Urinary bladder (tissue), 4 donors: Measurements from ENCODE around the gene PTPN1. TPM values are rescaled to one million over a fixed set of nuclear protein-coding genes. Genes with fewer than 3 reads are reported as not detected.

ENCODE experiments used
- DNase-seq: peaks from one replicate; pipeline ENCODE4 v3.0.0-alpha.2; 2015; ENCODE audit errors: extremely low spot score
- H3K27ac ChIP-seq: one replicate; pipeline ENCODE4 v1.5.1; 2013; ENCODE audit warnings: low read depth, mild to moderate bottlenecking, moderate library complexity
- H3K36me3 ChIP-seq: one replicate; pipeline ENCODE4 v1.6.1; 2013; ENCODE audit warnings: mild to moderate bottlenecking, moderate library complexity; ENCODE audit not compliant: insufficient read depth
- H3K4me1 ChIP-seq: one replicate; pipeline ENCODE4 v1.6.1; 2013; ENCODE audit warnings: mild to moderate bottlenecking, moderate library complexity; ENCODE audit not compliant: insufficient read depth
- H3K4me3 ChIP-seq: one replicate; pipeline ENCODE4 v1.5.1; 2013; ENCODE audit warnings: low read depth, low read length
- WGBS: extraction: QIAGEN DNeasy Blood & Tissue Kit; methylation state at CpG from one replicate; pipeline ENCODE4 v1.1.7; 2013; 5-methylcytosine and 5-hydroxymethylcytosine counted together
- polyA plus RNA-seq: library from polyadenylated mRNA; stranded (reverse); fragments of 200-250 nt; gene quantifications from one replicate; pipeline ENCODE4 v1.2.3, GENCODE V29; 2013
- total RNA-seq: library from RNA; depleted of rRNA; stranded (reverse); fragments of >200 nt; gene quantifications from one replicate; pipeline ENCODE4 v1.2.3, GENCODE V29; 2014
- donor health status: healthy with polysubstance abuse.
- donor health status: healthy.

Gene PTPN1
- total and polyA plus RNA-seq, 2 donors: 15.0 to 26.4 TPM

GRCh38 chr20:50522053-50522674 is 12.0 kb downstream of the PTPN1 start:
- H3K27ac ChIP-seq: no peak overlapping the region
- no peaks in the 10 kb centered on the region for H3K4me1 ChIP-seq
- WGBS: 94% methylated on average over 3 of the region's 3 CpGs
- no peak for DNase-seq
- H3K4me3 ChIP-seq: no peak overlapping the region
- H3K36me3 ChIP-seq: no peaks in the 10 kb centered on the region

- no peak overlapping the region for H3K4me3 ChIP-seq
- DNase-seq: no peak
- 70% methylated on average over 3 of the region's 3 CpGs for WGBS
- H3K27ac ChIP-seq: no peak overlapping the region
- no peaks in the 10 kb centered on the region for H3K4me1 ChIP-seq
- no peaks in the 10 kb centered on the region for H3K36me3 ChIP-seq
These were observed 13.5 kb downstream of the PTPN1 start for GRCh38 chr20:50523552-50524167.

GRCh38 chr20:50525681-50526080 is 15.5 kb downstream of the PTPN1 start:
- Histone ChIP-seq H3K36me3 (no peaks in the 10 kb centered on the region), H3K4me3 (no peak overlapping the region), H3K27ac (no peak overlapping the region), H3K4me1 (no peaks in the 10 kb centered on the region)
- no peak for DNase-seq
- 96% methylated on average over 4 of the region's 4 CpGs for WGBS

GRCh38 chr20:50526403-50526989 is 16.3 kb downstream of the PTPN1 start:
- H3K4me1 ChIP-seq: no peaks in the 10 kb centered on the region
- no peak for DNase-seq
- no peak overlapping the region for H3K4me3 ChIP-seq
- no peak overlapping the region for H3K27ac ChIP-seq
- H3K36me3 ChIP-seq: no peaks in the 10 kb centered on the region
- WGBS: 77% methylated on average over 3 of the region's 3 CpGs

- Histone ChIP-seq H3K4me1 (no peaks in the 10 kb centered on the region), H3K36me3 (no peaks in the 10 kb centered on the region), H3K27ac (no peak overlapping the region), H3K4me3 (no peak overlapping the region)
- WGBS: 65% methylated on average over 9 of the region's 9 CpGs
- DNase-seq: no peak
These were observed 17.0 kb downstream of the PTPN1 start for GRCh38 chr20:50527068-50527605.

- DNase-seq: no peak
- no peaks in the 10 kb centered on the region for H3K4me1 ChIP-seq
- 87% methylated on average over 6 of the region's 6 CpGs for WGBS
These were observed 17.9 kb downstream of the PTPN1 start for GRCh38 chr20:50528129-50528528.

GRCh38 chr20:50528804-50529351 is 18.7 kb downstream of the PTPN1 start:
- no peak for DNase-seq
- no peaks in the 10 kb centered on the region for H3K36me3 ChIP-seq
- no peaks in the 10 kb centered on the region for H3K4me1 ChIP-seq
- WGBS: 50% methylated on average over 6 of the region's 6 CpGs
- no peak overlapping the region for H3K4me3 ChIP-seq
- no peak overlapping the region for H3K27ac ChIP-seq

More at GRCh38 chr20:50528129-50528528, 17.9 kb downstream of the PTPN1 start:
- Histone ChIP-seq H3K36me3 (no peaks in the 10 kb centered on the region), H3K4me3 (no peak overlapping the region), H3K27ac (no peak overlapping the region)

GRCh38 chr20:50532221-50532620 is 22.0 kb downstream of the PTPN1 start:
- no peak overlapping the region for H3K27ac ChIP-seq
- DNase-seq: no peak
- no peaks in the 10 kb centered on the region for H3K4me1 ChIP-seq
- H3K4me3 ChIP-seq: no peak overlapping the region
- no peaks in the 10 kb centered on the region for H3K36me3 ChIP-seq
- 93% methylated on average over 6 of the region's 6 CpGs for whole genome bisulfite sequencing

- no peak for DNase-seq
- no peak overlapping the region for H3K27ac ChIP-seq
- H3K4me1 ChIP-seq: no peaks in the 10 kb centered on the region
- WGBS: 54% methylated on average over 3 of the region's 3 CpGs
- H3K4me3 ChIP-seq: no peak overlapping the region
- no peaks in the 10 kb centered on the region for H3K36me3 ChIP-seq
These were observed 22.9 kb downstream of the PTPN1 start for GRCh38 chr20:50533061-50533460.

- H3K4me3 ChIP-seq: no peak overlapping the region
- no peaks in the 10 kb centered on the region for H3K4me1 ChIP-seq
- no peak for DNase-seq
- no peaks in the 10 kb centered on the region for H3K36me3 ChIP-seq
- WGBS: 83% methylated on average over 7 of the region's 7 CpGs
- H3K27ac ChIP-seq: no peak overlapping the region
These were observed 23.3 kb downstream of the PTPN1 start for GRCh38 chr20:50533464-50533863.

GRCh38 chr20:50534567-50534966 is 24.4 kb downstream of the PTPN1 start:
- H3K27ac ChIP-seq: no peak overlapping the region
- WGBS: 59% methylated on average over 1 of the region's 1 CpG
- no peak for DNase-seq
- no peaks in the 10 kb centered on the region for H3K36me3 ChIP-seq
- no peaks in the 10 kb centered on the region for H3K4me1 ChIP-seq
- H3K4me3 ChIP-seq: no peak overlapping the region

GRCh38 chr20:50535162-50535561 is 25.0 kb downstream of the PTPN1 start:
- no peak for DNase-seq
- no peaks in the 10 kb centered on the region for H3K36me3 ChIP-seq
- no peak overlapping the region for H3K4me3 ChIP-seq
- no peak overlapping the region for H3K27ac ChIP-seq
- 92% methylated on average over 8 of the region's 8 CpGs for WGBS
- no peaks in the 10 kb centered on the region for H3K4me1 ChIP-seq

- WGBS: 72% methylated on average over 4 of the region's 4 CpGs
These were observed 26.1 kb downstream of the PTPN1 start for GRCh38 chr20:50536333-50536732.

More at GRCh38 chr20:50536333-50536732, 26.1 kb downstream of the PTPN1 start:
- Histone ChIP-seq H3K27ac (no peak overlapping the region), H3K4me3 (no peak overlapping the region), H3K4me1 (no peaks in the 10 kb centered on the region), H3K36me3 (no peaks in the 10 kb centered on the region)
- DNase-seq: no peak
